Trophoblast cell (in vitro differentiated cells and primary cell): ENCODE results near the gene SPRED3. TPM values are rescaled to one million over a fixed set of nuclear protein-coding genes. Genes with fewer than 3 reads are reported as not detected.
"Not testable (repeated sequence)": the region's sequence is repeated elsewhere in the genome, so short reads cannot be mapped to it uniquely, and the experiment has no call there.

Experiments used
- DNase-seq, 2 donors: peaks; one replicate each; pipeline ENCODE4 v3.0.0-alpha.2; 2016
- H2AFZ ChIP-seq: 2 replicates; pipeline ENCODE4 v1.6.1; 2013; ENCODE audit warnings: low read length, moderate library complexity, mild to moderate bottlenecking; ENCODE audit not compliant: insufficient read depth, poor library complexity
- H2AK5ac ChIP-seq: 2 replicates; pipeline ENCODE4 v1.6.1; 2013; ENCODE audit warnings: mild to moderate bottlenecking, low read length
- H2BK120ac ChIP-seq: 2 replicates; pipeline ENCODE4 v1.6.1; 2013; ENCODE audit warnings: low read length, mild to moderate bottlenecking, moderate library complexity; ENCODE audit not compliant: insufficient read depth, poor library complexity
- H2BK12ac ChIP-seq: 2 replicates; pipeline ENCODE4 v1.6.1; 2013; ENCODE audit warnings: mild to moderate bottlenecking, low read length, moderate library complexity
- H2BK5ac ChIP-seq: 2 replicates; pipeline ENCODE4 v1.6.1; 2013; ENCODE audit warnings: low read length, low read depth, moderate library complexity, mild to moderate bottlenecking; ENCODE audit not compliant: poor library complexity
- H3K14ac ChIP-seq: 2 replicates; pipeline ENCODE4 v1.6.1; 2013; ENCODE audit warnings: mild to moderate bottlenecking, low read length
- H3K18ac ChIP-seq: 2 replicates; pipeline ENCODE4 v1.6.1; 2013; ENCODE audit warnings: mild to moderate bottlenecking, low read length
- H3K23ac ChIP-seq: 2 replicates; pipeline ENCODE4 v1.6.1; 2013; ENCODE audit warnings: low read length
- H3K27ac ChIP-seq: 2 replicates; pipeline ENCODE4 v1.5.1; 2013; ENCODE audit warnings: low read depth, mild to moderate bottlenecking, inconsistent platforms, low read length, moderate library complexity
- H3K27me3 ChIP-seq: 2 replicates; pipeline ENCODE4 v1.6.1; 2013; ENCODE audit warnings: inconsistent platforms, mild to moderate bottlenecking, low read length, moderate library complexity; ENCODE audit not compliant: insufficient read depth
- H3K36me3 ChIP-seq, 2 experiments: 1 replicate in 1 of 2; 2 replicates in 1 of 2; pipeline ENCODE4 v1.6.1; 2013; ENCODE audit warnings: low read length in 2 of 2, mild to moderate bottlenecking in 2 of 2, moderate library complexity in 1 of 2; ENCODE audit not compliant: insufficient read depth in 2 of 2, control insufficient read depth in 1 of 2
- H3K4ac ChIP-seq: 2 replicates; pipeline ENCODE4 v1.6.1; 2013; ENCODE audit warnings: low read depth, mild to moderate bottlenecking, low read length, moderate library complexity
- H3K4me1 ChIP-seq, 2 experiments: 1 replicate in 1 of 2; 2 replicates in 1 of 2; pipeline ENCODE4 v1.6.1; 2013; ENCODE audit warnings: low read length in 2 of 2, mild to moderate bottlenecking in 2 of 2, moderate library complexity in 1 of 2; ENCODE audit not compliant: insufficient read depth in 2 of 2, control insufficient read depth in 1 of 2
- H3K4me2 ChIP-seq: 2 replicates; pipeline ENCODE4 v1.6.1; 2013; ENCODE audit warnings: inconsistent platforms, mild to moderate bottlenecking, low read length, moderate library complexity
- H3K4me3 ChIP-seq: 2 replicates; pipeline ENCODE4 v1.5.1; 2013; ENCODE audit warnings: mild to moderate bottlenecking, low read depth, low read length, inconsistent platforms
- H3K79me1 ChIP-seq: one replicate; pipeline ENCODE4 v1.6.1; 2013; ENCODE audit warnings: low read length
- H3K79me2 ChIP-seq: 2 replicates; pipeline ENCODE4 v1.6.1; 2013; ENCODE audit warnings: low read length, mild to moderate bottlenecking; ENCODE audit not compliant: control insufficient read depth, insufficient read depth, poor library complexity
- H3K9ac ChIP-seq: 2 replicates; pipeline ENCODE4 v1.6.1; 2013; ENCODE audit warnings: mild to moderate bottlenecking, low read length
- H3K9me3 ChIP-seq: 2 replicates; pipeline ENCODE4 v1.6.1; 2013; ENCODE audit warnings: low read depth, mild to moderate bottlenecking, control low read depth, inconsistent platforms, low read length; ENCODE audit not compliant: insufficient read depth
- H4K12ac ChIP-seq: 2 replicates; pipeline ENCODE4 v1.6.1; 2013; ENCODE audit warnings: low read depth, mild to moderate bottlenecking, low read length, moderate library complexity
- H4K8ac ChIP-seq: 2 replicates; pipeline ENCODE4 v1.6.1; 2013; ENCODE audit warnings: low read depth, mild to moderate bottlenecking, low read length, moderate library complexity
- H4K91ac ChIP-seq: one replicate; pipeline ENCODE4 v1.6.1; 2013; ENCODE audit warnings: low read depth, mild to moderate bottlenecking, low read length, moderate library complexity
- WGBS: extraction: QIAGEN DNeasy Blood & Tissue Kit; methylation state at CpG from one replicate; pipeline ENCODE4 v1.1.7; 2013; ENCODE audit warnings: missing lambda C conversion rate; ENCODE audit not compliant: insufficient read length, insufficient coverage; ENCODE audit errors: extremely low coverage; 5-methylcytosine and 5-hydroxymethylcytosine counted together
- polyA plus RNA-seq: library from polyadenylated mRNA; stranded (reverse); fragments of 200-250 nt; gene quantifications from 2 replicates; pipeline ENCODE4 v1.2.3, GENCODE V29; 2013

The SPRED3 gene
- 2.3 and 2.5 TPM in 2 replicates for polyA plus RNA-seq

GRCh38 chr19:38388349-38389100 is at the start of gene SPRED3:
SPRED3 (plus strand) TSS chr19:38388697; CDS start chr19:38390303, 1,606 bp downstream.
- Histone ChIP-seq H3K9me3 (no peaks in the 10 kb centered on the region), H2BK5ac (no peak within 1 kb of the TSS), H3K9ac (no peak within 1 kb of the TSS), H3K23ac (no peak within 1 kb of the TSS), H4K91ac (peak within 1 kb of the TSS; percentile 7), H3K14ac (peak within 1 kb of the TSS; percentile 41), H2BK120ac (no peak within 1 kb of the TSS), H2AFZ (peak within 1 kb of the TSS; percentile 56), H4K12ac (peak within 1 kb of the TSS; percentile 72), H3K79me1 (peaks cover 8% of the 10 kb centered on the region), H3K4me2 (peak within 1 kb of the TSS; percentile 66), H3K18ac (peak within 1 kb of the TSS; percentile 37), H4K8ac (peak within 1 kb of the TSS; percentile 63), H3K27me3 (no peaks in the 10 kb centered on the region), H3K79me2 (no peaks in the 10 kb centered on the region), H3K4ac (no peak within 1 kb of the TSS), H3K4me1 (peaks cover 19 to 21% of the 10 kb centered on the region in 2 experiments), H3K4me3 (peak within 1 kb of the TSS; percentile 65), H3K27ac (no peak within 1 kb of the TSS), H2AK5ac (no peak within 1 kb of the TSS), H3K36me3 (peaks cover 25 to 31% of the 10 kb centered on the region in 2 experiments), H2BK12ac (no peak within 1 kb of the TSS)
- DNase-seq = no peak
- no CpG with 5 or more reads among the region's 46 CpGs for WGBS

GRCh38 chr19:38339011-38339410 is 49.5 kb upstream of the SPRED3 start:
- WGBS = no CpG with 5 or more reads among the region's 4 CpGs
- Histone ChIP-seq H3K27ac (peak overlapping the region; percentile 84), H3K79me1 (peaks cover 15% of the 10 kb centered on the region), H3K4me1 (peaks cover 3 to 11% of the 10 kb centered on the region in 2 experiments)
- H2AK5ac ChIP-seq, H3K79me2 ChIP-seq, H3K9ac ChIP-seq, H3K27me3 ChIP-seq, H2BK5ac ChIP-seq, H3K18ac ChIP-seq, H2AFZ ChIP-seq, H3K14ac ChIP-seq, H3K36me3 ChIP-seq, H3K4ac ChIP-seq, H3K4me2 ChIP-seq, H4K12ac ChIP-seq, H3K4me3 ChIP-seq, H2BK12ac ChIP-seq, H3K9me3 ChIP-seq, H3K23ac ChIP-seq, H4K91ac ChIP-seq, H2BK120ac ChIP-seq, H4K8ac ChIP-seq: not testable (repeated sequence)
- peak; percentile 88 to 93 for DNase-seq

- Histone ChIP-seq H3K27ac (no peak overlapping the region), H4K91ac (no peak overlapping the region), H3K4me2 (no peak overlapping the region), H2BK12ac (peak overlapping the region; percentile 51), H3K9me3 (peaks cover 10% of the 10 kb centered on the region), H3K27me3 (no peaks in the 10 kb centered on the region), H2BK5ac (no peak overlapping the region), H3K23ac (no peak overlapping the region), H4K12ac (no peak overlapping the region), H2BK120ac (no peak overlapping the region), H3K79me2 (peaks cover 1% of the 10 kb centered on the region), H2AK5ac (peak overlapping the region; percentile 81), H3K4ac (peak overlapping the region; percentile 19), H3K4me3 (no peak overlapping the region), H3K79me1 (peaks cover 14% of the 10 kb centered on the region), H3K4me1 (peaks cover 3 to 11% of the 10 kb centered on the region in 2 experiments), H2AFZ (no peak overlapping the region), H3K14ac (peak overlapping the region; percentile 13), H3K18ac (no peak overlapping the region), H4K8ac (no peak overlapping the region), H3K9ac (no peak overlapping the region), H3K36me3 (peaks cover 0 to 3% of the 10 kb centered on the region in 2 experiments)
- WGBS = no CpG with 5 or more reads among the region's 2 CpGs
- DNase-seq = no peak
These were observed 47.6 kb upstream of the SPRED3 start for GRCh38 chr19:38340927-38341326.

GRCh38 chr19:38346837-38347236 is 41.7 kb upstream of the SPRED3 start:
- DNase-seq = no peak
- no peak overlapping the region for H3K4me3 ChIP-seq
- no peak overlapping the region for H2AFZ ChIP-seq
- no peak overlapping the region for H3K4me2 ChIP-seq
- H3K4ac ChIP-seq = no peak overlapping the region
- H3K23ac ChIP-seq = no peak overlapping the region
- no peak overlapping the region for H4K12ac ChIP-seq
- WGBS = no CpG with 5 or more reads among the region's 4 CpGs
- no peak overlapping the region for H2BK120ac ChIP-seq
- H4K91ac ChIP-seq = no peak overlapping the region
- no peak overlapping the region for H3K9ac ChIP-seq
- H3K79me1 ChIP-seq = no peaks in the 10 kb centered on the region
- no peak overlapping the region for H4K8ac ChIP-seq
- no peak overlapping the region for H3K18ac ChIP-seq
- H3K79me2 ChIP-seq = no peaks in the 10 kb centered on the region
- no peaks in the 10 kb centered on the region for H3K36me3 ChIP-seq
- no peak overlapping the region for H2AK5ac ChIP-seq
- no peaks in the 10 kb centered on the region for H3K27me3 ChIP-seq
- H3K14ac ChIP-seq = no peak overlapping the region
- no peaks in the 10 kb centered on the region for H3K9me3 ChIP-seq
- no peaks in the 10 kb centered on the region for H3K4me1 ChIP-seq
- no peak overlapping the region for H2BK5ac ChIP-seq
- no peak overlapping the region for H2BK12ac ChIP-seq
- H3K27ac ChIP-seq = no peak overlapping the region
